H1 (cell line): ENCODE measurements around the gene GIGYF2. TPM values are rescaled to one million over a fixed set of nuclear protein-coding genes. Genes with fewer than 3 reads are reported as not detected.

ENCODE experiments used
- CTCF ChIA-PET: fragments of 300-600 bp; sonication (Branson Sonifier 250); formaldehyde crosslinking; loops from one replicate; lab custom pipeline; 2021; ENCODE audit not compliant: partially characterized antibody; lab: Charles Lee
- POLR2A ChIA-PET: fragments of 300-600 bp; sonication (Branson Sonifier 250); formaldehyde crosslinking; loops from one replicate; lab custom pipeline; 2021; ENCODE audit warnings: inconsistent platforms; ENCODE audit not compliant: partially characterized antibody; lab: Charles Lee
- DNase-seq, 2 experiments: peaks; one replicate each; pipeline versions ENCODE4 v3.0.0 to v3.0.0-alpha.2; 2010 to 2022; ENCODE audit warnings: low spot score in 2 of 2, low read depth in 1 of 2, mixed read lengths in 1 of 2
- FAIRE-seq: peaks from 2 replicates; lab custom pipeline; 2011; peaks lifted over from hg19 to GRCh38; lab: Jason Lieb, UNC
- H2AFZ ChIP-seq: 2 replicates; pipeline ENCODE4 v1.8.1; 2012; ENCODE audit warnings: low read length, inconsistent platforms
- H2AK5ac ChIP-seq: 2 replicates; pipeline ENCODE4 v1.6.1; 2013; ENCODE audit warnings: low read depth, low read length
- H2BK120ac ChIP-seq: replicated peaks from 2 replicates; pipeline ENCODE3; 2013; ENCODE audit warnings: low read depth, low read length, inconsistent platforms
- H2BK12ac ChIP-seq: 2 replicates; pipeline ENCODE4 v1.6.1; 2013; ENCODE audit warnings: low read depth, low read length
- H2BK15ac ChIP-seq: 2 replicates; pipeline ENCODE4 v1.6.1; 2013; ENCODE audit warnings: low read length
- H2BK20ac ChIP-seq: 2 replicates; pipeline ENCODE4 v1.6.1; 2013; ENCODE audit warnings: low read length
- H2BK5ac ChIP-seq: 2 replicates; pipeline ENCODE4 v1.6.1; 2013; ENCODE audit warnings: low read depth, low read length
- H3K14ac ChIP-seq: 2 replicates; pipeline ENCODE4 v1.6.1; 2013; ENCODE audit warnings: inconsistent platforms; ENCODE audit not compliant: insufficient read length
- H3K18ac ChIP-seq: 2 replicates; pipeline ENCODE4 v1.6.1; 2013; ENCODE audit warnings: low read length; ENCODE audit errors: extremely low read depth
- H3K23ac ChIP-seq: 2 replicates; pipeline ENCODE4 v1.6.1; 2013; ENCODE audit warnings: inconsistent platforms; ENCODE audit not compliant: insufficient read length
- H3K23me2 ChIP-seq: 2 replicates; pipeline ENCODE4 v1.6.1; 2013; ENCODE audit warnings: low read depth, low read length
- H3K27ac ChIP-seq: 2 replicates; pipeline ENCODE4 v1.6.1; 2011; ENCODE audit warnings: low read depth, low read length, inconsistent platforms
- H3K27me3 ChIP-seq, 4 experiments: replicated peaks in 1 of 4; 1 replicate in 1 of 4; 2 replicates in 3 of 4; pipeline versions ENCODE4 v1.6.1 to v1.8.1; 2011 to 2013; ENCODE audit warnings: low read length in 3 of 4, mild to moderate bottlenecking in 3 of 4, inconsistent platforms in 2 of 4, mixed read lengths in 2 of 4, moderate library complexity in 1 of 4; ENCODE audit not compliant: control insufficient read depth in 3 of 4, insufficient read depth in 3 of 4; ENCODE audit errors: extremely low read depth in 1 of 4
- H3K36me3 ChIP-seq, 4 experiments: 2 replicates each; pipeline versions ENCODE4 v1.6.1 to v1.8.1; 2011 to 2013; ENCODE audit warnings: mild to moderate bottlenecking in 4 of 4, low read length in 3 of 4, moderate library complexity in 2 of 4, control low read depth in 1 of 4, inconsistent platforms in 1 of 4; ENCODE audit not compliant: insufficient read depth in 4 of 4, control insufficient read depth in 2 of 4
- H3K4ac ChIP-seq: replicated peaks from 2 replicates; pipeline ENCODE3; 2013; ENCODE audit warnings: low read length, low read depth, mixed read lengths, inconsistent platforms; ENCODE audit not compliant: insufficient read length
- H3K4me1 ChIP-seq, 4 experiments: replicated peaks in 1 of 4; 1 replicate in 1 of 4; 2 replicates in 3 of 4; pipeline versions ENCODE4 v1.6.1 to v1.8.1; 2011 to 2013; ENCODE audit warnings: low read length in 3 of 4, inconsistent platforms in 2 of 4, mixed read lengths in 1 of 4; ENCODE audit not compliant: insufficient read depth in 4 of 4, control insufficient read depth in 3 of 4
- H3K4me2 ChIP-seq, 2 experiments: 2 replicates each; pipeline versions ENCODE4 v1.6.1 to v1.8.1; 2011 to 2013; ENCODE audit warnings: low read depth in 2 of 2, low read length in 2 of 2, control low read depth in 1 of 2, inconsistent platforms in 1 of 2, mild to moderate bottlenecking in 1 of 2; ENCODE audit not compliant: insufficient read depth in 1 of 2
- H3K4me3 ChIP-seq, 4 experiments: fragments of 200-600, 300-600 bp in 1 of 4; sonication (generic), shearing (Covaris generic), sonication (Bioruptor Twin) in 1 of 4; 2 replicates each; pipeline versions ENCODE4 v1.5.1 to v1.8.1; 2011 to 2016; ENCODE audit warnings: low read length in 4 of 4, low read depth in 3 of 4, control low read depth in 2 of 4, inconsistent platforms in 2 of 4, mild to moderate bottlenecking in 2 of 4, mixed read lengths in 1 of 4, moderate library complexity in 1 of 4; ENCODE audit not compliant: insufficient read depth in 2 of 4; ENCODE audit errors: extremely low read depth in 1 of 4
- H3K56ac ChIP-seq: replicated peaks from 2 replicates; pipeline ENCODE3; 2013; ENCODE audit warnings: low read depth, mild to moderate bottlenecking, mixed read lengths, low read length, inconsistent platforms; ENCODE audit not compliant: insufficient read length
- H3K79me1 ChIP-seq: 2 replicates; pipeline ENCODE4 v1.6.1; 2013; ENCODE audit warnings: low read depth, low read length, control low read depth
- H3K79me2 ChIP-seq, 2 experiments: 2 replicates each; pipeline versions ENCODE4 v1.6.1 to v1.8.1; 2012 to 2013; ENCODE audit warnings: low read length in 2 of 2, mild to moderate bottlenecking in 2 of 2, inconsistent platforms in 1 of 2; ENCODE audit not compliant: insufficient read depth in 2 of 2, control insufficient read depth in 1 of 2
- H3K9ac ChIP-seq, 4 experiments: replicated peaks in 1 of 4; 1 replicate in 1 of 4; 2 replicates in 3 of 4; pipeline versions ENCODE4 v1.6.1 to v1.8.1; 2011 to 2013; ENCODE audit warnings: low read depth in 3 of 4, low read length in 3 of 4, control low read depth in 2 of 4, mild to moderate bottlenecking in 2 of 4, moderate library complexity in 2 of 4, inconsistent platforms in 1 of 4; ENCODE audit errors: extremely low read depth in 1 of 4
- H3K9me3 ChIP-seq, 2 experiments: 2 replicates each; pipeline versions ENCODE4 v1.6.1 to v1.8.1; 2012 to 2013; ENCODE audit warnings: mild to moderate bottlenecking in 2 of 2, moderate library complexity in 2 of 2, control low read depth in 1 of 2, inconsistent platforms in 1 of 2, low read depth in 1 of 2, low read length in 1 of 2, mixed read lengths in 1 of 2; ENCODE audit not compliant: insufficient read depth in 2 of 2
- H4K20me1 ChIP-seq, 2 experiments: replicated peaks in 1 of 2; 2 replicates each; pipeline versions ENCODE3 to v1.8.1; 2011 to 2013; ENCODE audit warnings: inconsistent platforms in 2 of 2, low read length in 2 of 2, mild to moderate bottlenecking in 1 of 2; ENCODE audit not compliant: insufficient read depth in 2 of 2, control insufficient read depth in 1 of 2
- H4K5ac ChIP-seq: 2 replicates; pipeline ENCODE4 v1.6.1; 2013; ENCODE audit warnings: low read length, low read depth, mixed read lengths, inconsistent platforms; ENCODE audit not compliant: insufficient read length
- H4K8ac ChIP-seq: 2 replicates; pipeline ENCODE4 v1.8.0; 2013; ENCODE audit warnings: mild to moderate bottlenecking, moderate library complexity, low read length, inconsistent platforms; ENCODE audit not compliant: insufficient read depth; ENCODE audit errors: extremely low read depth
- H4K91ac ChIP-seq: replicated peaks from 2 replicates; pipeline ENCODE3; 2013; ENCODE audit warnings: low read length, mixed read lengths, inconsistent platforms; ENCODE audit not compliant: insufficient read length
- WGBS, 2 experiments: shearing (Covaris generic) in 1 of 2; methylation state at CpG; one replicate each; pipeline versions ENCODE4 v1.1.6 to v1.1.7; 2013 to 2015; ENCODE audit warnings: low lambda C conversion rate in 2 of 2, mixed read lengths in 2 of 2, inconsistent platforms in 1 of 2, low coverage in 1 of 2, missing lambda C conversion rate in 1 of 2; ENCODE audit not compliant: insufficient replicate concordance in 2 of 2, insufficient coverage in 1 of 2, insufficient read length in 1 of 2; ENCODE audit errors: extremely low coverage in 1 of 2, missing lambda C conversion rate in 1 of 2; 5-methylcytosine and 5-hydroxymethylcytosine counted together
- polyA plus RNA-seq, 7 experiments: library from polyadenylated mRNA; depleted of rRNA in 3 of 7; stranded (reverse) in 5 of 7; unstranded in 2 of 7; fragments of >200 nt in 5 of 7; fragments of 200-250 nt in 2 of 7; gene quantifications; 1 replicate in 5 of 7; 2 replicates in 1 of 7; 4 replicates in 1 of 7; pipeline versions ENCODE4 v1.2.1 to v1.2.3, GENCODE V29; 2011 to 2013; ENCODE audit warnings: missing spikeins in 2 of 7, mixed read lengths in 2 of 7
- total RNA-seq: library from RNA; stranded (reverse); fragmentation: NEBNext Ultra II Directional; extraction: Animal tissue kit (Norgen Biotek cat#: 25700); gene quantifications from 2 replicates; pipeline ENCODE4 v1.2.1, GENCODE V29; 2021

Gene GIGYF2
- total and polyA plus RNA-seq, 2 of the 8 experiments (the other 6 are each of a cell fraction or from before 2014, with no cell fraction given): 22.3 to 62.0 TPM

DNA sequence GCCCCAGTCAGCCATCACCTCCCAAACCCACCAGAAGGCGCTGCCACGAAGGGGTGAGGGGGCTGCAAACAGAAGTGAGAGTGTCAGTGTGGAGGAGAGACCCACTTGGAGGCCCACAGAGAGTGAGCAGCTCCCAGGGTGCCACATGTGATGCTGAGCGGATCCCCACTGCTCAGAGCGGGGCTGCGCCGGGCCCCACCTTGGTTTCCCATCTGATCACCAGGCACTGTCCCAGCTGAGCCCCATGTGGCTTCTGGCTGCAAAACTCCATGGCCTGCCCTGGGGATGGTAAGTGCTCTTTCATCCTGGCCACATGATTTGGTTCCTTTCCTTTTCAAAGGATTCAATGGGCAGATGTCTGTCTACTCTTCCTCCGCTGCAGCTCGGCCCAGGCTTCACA, 196.7 kb downstream of the GIGYF2 start:
- H3K4ac ChIP-seq: no peak overlapping the region
- no peak overlapping the region for H2BK5ac ChIP-seq
- no peaks in the 10 kb centered on the region for H3K27me3 ChIP-seq
- H3K23me2 ChIP-seq: peaks cover 4% of the 10 kb centered on the region; the same call in 1 of the 2 replicates
- H3K56ac ChIP-seq: no peak overlapping the region
- no peak overlapping the region for H3K23ac ChIP-seq
- no peaks in the 10 kb centered on the region for H3K9me3 ChIP-seq
- ChIA-PET POLR2A (no interaction called here), CTCF (interaction anchor here (0.8 to 1.7 kb wide), 6 partner anchors 10 to 296 kb away, joined by 3 to 4 read pairs (median 4); no protein-coding TSS in a partner anchor)
- H2BK12ac ChIP-seq: 0 out of 2 replicates have a peak overlapping the region, but pooled peaks have one; percentile 27
- no peak overlapping the region for H3K9ac ChIP-seq
- no peak overlapping the region for H3K4me3 ChIP-seq
- H3K14ac ChIP-seq: no peak overlapping the region
- no peak overlapping the region for H3K27ac ChIP-seq
- H2BK120ac ChIP-seq: no peak overlapping the region
- H2BK15ac ChIP-seq: no peak overlapping the region
- no peak overlapping the region for H2BK20ac ChIP-seq
- H3K79me1 ChIP-seq: no peaks in the 10 kb centered on the region
- no peak overlapping the region for H3K18ac ChIP-seq
- H3K4me2 ChIP-seq: no peak overlapping the region
- no peaks in the 10 kb centered on the region for H3K36me3 ChIP-seq
- H4K91ac ChIP-seq: no peak overlapping the region
- DNase-seq (no peak), FAIRE-seq (no peak)
- no peaks in the 10 kb centered on the region for H4K20me1 ChIP-seq
- H3K4me1 ChIP-seq: peaks cover 0 to 16% (median 9%) of the 10 kb centered on the region in 4 experiments; a peak in 6 of 7 replicates
- H4K5ac ChIP-seq: no peak overlapping the region
- H2AK5ac ChIP-seq: no peak overlapping the region
- H2AFZ ChIP-seq: no peak overlapping the region
- no peaks in the 10 kb centered on the region for H3K79me2 ChIP-seq
- no peak overlapping the region for H4K8ac ChIP-seq
- WGBS, 2 experiments: 93% methylated on average over 8 of the region's 8 CpGs; no CpG with 5 or more reads in 1 of the 2 experiments
